ENCODE measurements around the gene ZNF281.
"Not testable (repeated sequence)": the region's sequence is repeated elsewhere in the genome, so short reads cannot be mapped to it uniquely, and the experiment has no call there.

- TF ChIP-seq CTCF, POLR2A, EP300, POLR2AphosphoS5 (IDR thresholded peaks at IDR 0.05): not testable (repeated sequence)
These were observed 28.6 kb upstream of the ZNF281 start for GRCh38 chr1:200438413-200438812.
